Measurements from ENCODE around the gene NAGK. TPM values are rescaled to one million over a fixed set of nuclear protein-coding genes. Genes with fewer than 3 reads are reported as not detected.

NAGK gene
- total and polyA plus RNA-seq, 9 of the 15 experiments (the other 6 are each of a cell fraction or from before 2014, with no cell fraction given) = 4.9 to 14.9 (median 10.6) TPM

DNA sequence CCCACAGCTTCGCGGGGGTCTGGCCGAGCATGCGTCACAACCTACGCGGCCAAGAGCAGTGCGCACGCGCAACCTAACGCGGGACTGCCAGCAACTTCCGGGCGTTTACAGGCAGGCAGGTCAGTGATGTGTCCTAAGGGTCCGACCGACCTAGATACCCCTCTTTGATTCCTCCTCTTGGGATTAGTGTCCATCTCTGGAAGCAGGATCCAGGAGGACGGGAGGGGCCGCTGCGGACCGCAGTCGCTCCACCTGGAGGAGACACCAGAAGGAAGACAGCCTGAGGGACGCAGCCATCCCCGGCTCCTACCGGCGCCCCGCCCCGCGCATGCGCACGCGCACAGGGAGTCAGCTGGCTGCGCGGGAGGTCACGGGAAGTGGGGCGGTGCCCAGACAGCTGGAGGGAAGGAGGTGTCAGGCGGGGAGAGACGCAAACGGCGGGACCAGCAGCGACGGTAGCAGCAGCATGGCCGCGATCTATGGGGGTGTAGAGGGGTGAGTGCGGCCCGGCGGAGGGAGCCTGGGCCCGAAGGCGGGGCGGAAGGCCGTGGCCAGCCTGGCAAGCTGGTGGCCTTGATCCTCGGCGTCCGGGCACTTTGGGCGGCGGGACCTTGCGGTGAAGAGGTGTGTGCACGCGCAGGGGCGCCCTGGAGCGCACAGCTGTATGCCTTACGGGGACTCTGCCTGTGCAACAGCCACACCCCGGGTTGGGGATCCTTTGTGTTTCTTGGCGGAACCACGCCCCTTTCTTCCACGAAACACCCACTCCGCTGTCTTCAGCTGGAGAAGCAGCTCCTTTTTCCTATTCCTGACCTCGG lies at the start of gene NAGK (continued):
- peak; percentile 90 for TF ChIP-seq SMAD1 (IDR thresholded peaks at IDR 0.05; ENCODE audit: low read depth, low read length, partially characterized antibody)
- no peak for TF ChIP-seq CHAMP1 (IDR thresholded peaks at IDR 0.05)
- peak; percentile 8; the same call in 1 of the 2 replicates for TF ChIP-seq PHB (CRISPR knock-in tag; IDR thresholded peaks at IDR 0.05)
- no peak for TF ChIP-seq ZNF512 (tag; IDR thresholded peaks at IDR 0.05)
- no peak for TF ChIP-seq HSF4 (CRISPR knock-in tag; IDR thresholded peaks at IDR 0.05; ENCODE audit: borderline replicate concordance)
- TF ChIP-seq PRDM10 (IDR thresholded peaks at IDR 0.05; ENCODE audit: partially characterized antibody) = peak; percentile 37
- peak; percentile 90 for TF ChIP-seq MITF (IDR thresholded peaks at IDR 0.05)
- TF ChIP-seq, protein P1, sequence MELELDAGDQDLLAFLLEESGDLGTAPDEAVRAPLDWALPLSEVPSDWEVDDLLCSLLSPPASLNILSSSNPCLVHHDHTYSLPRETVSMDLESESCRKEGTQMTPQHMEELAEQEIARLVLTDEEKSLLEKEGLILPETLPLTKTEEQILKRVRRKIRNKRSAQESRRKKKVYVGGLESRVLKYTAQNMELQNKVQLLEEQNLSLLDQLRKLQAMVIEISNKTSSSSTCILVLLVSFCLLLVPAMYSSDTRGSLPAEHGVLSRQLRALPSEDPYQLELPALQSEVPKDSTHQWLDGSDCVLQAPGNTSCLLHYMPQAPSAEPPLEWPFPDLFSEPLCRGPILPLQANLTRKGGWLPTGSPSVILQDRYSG (tag; conservative IDR thresholded peaks at IDR 0.05; ENCODE audit: low read depth) = no peak
- TF ChIP-seq ZNF79 (CRISPR knock-in tag; IDR thresholded peaks at IDR 0.05; ENCODE audit: low read depth) = no peak
- no peak for TF ChIP-seq MCM2 (IDR thresholded peaks at IDR 0.05; ENCODE audit: low read depth)
- TF ChIP-seq ZKSCAN8 (CRISPR knock-in tag; IDR thresholded peaks at IDR 0.05) = no peak

Measured in K562 (cell line).